ENCODE data around the gene GOLGA6A.
"Not testable (repeated sequence)": the region's sequence is repeated elsewhere in the genome, so short reads cannot be mapped to it uniquely, and the experiment has no call there.

Gene GOLGA6A

DNA sequence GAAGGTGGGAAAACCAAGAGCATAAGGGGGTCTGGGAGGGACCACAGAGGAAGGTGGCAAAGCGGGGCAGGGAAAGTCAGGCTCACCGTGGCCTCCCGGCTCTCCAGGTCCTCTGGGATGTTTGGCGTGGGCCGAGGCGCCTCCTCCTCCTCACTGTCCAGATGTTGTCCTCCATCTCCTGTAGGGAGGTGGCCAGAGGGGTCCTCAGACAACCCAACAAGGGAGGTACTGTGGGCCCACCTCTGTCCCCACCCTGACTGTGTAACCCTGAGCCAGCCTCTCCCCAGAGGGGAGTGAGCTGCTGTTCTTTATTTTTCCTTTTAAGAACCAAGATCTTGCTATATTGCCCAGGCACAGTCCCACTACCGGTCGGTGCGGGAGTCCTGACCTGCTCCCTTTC, 10.2 kb downstream of the GOLGA6A start:
- H3K4me3 Mint-ChIP-seq; H3K27ac Mint-ChIP-seq; ATAC-seq (replicated peaks); H3K36me3 Mint-ChIP-seq; DNase-seq; H3K9me3 Mint-ChIP-seq; H3K4me1 Mint-ChIP-seq: not testable (repeated sequence)
- H3K27me3 Mint-ChIP-seq = peaks cover 4 to 12% of the 10 kb centered on the region in 2 donors

DNA sequence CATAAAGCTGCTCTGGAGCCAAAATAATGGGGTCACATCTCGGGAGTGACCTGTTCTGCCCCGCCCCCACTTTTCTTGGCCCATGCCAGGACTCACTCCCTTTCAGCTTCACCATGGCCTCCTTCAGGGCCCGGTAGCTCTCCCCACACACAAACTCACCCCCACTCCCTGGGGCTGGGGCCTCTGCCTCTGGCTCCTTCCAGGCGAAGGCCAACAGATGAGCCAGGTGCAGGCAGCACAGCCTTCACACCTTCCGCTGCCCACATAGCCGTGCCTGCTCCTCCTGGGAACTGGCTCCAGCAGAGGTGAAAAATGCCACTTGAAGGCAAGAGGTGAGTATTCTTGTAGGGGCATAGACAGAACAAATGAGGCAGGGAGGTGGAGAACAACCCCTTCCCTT, 10.7 kb downstream of the GOLGA6A start:
- H3K4me1 Mint-ChIP-seq, H3K27ac Mint-ChIP-seq, H3K4me3 Mint-ChIP-seq: not testable (repeated sequence)

DNA sequence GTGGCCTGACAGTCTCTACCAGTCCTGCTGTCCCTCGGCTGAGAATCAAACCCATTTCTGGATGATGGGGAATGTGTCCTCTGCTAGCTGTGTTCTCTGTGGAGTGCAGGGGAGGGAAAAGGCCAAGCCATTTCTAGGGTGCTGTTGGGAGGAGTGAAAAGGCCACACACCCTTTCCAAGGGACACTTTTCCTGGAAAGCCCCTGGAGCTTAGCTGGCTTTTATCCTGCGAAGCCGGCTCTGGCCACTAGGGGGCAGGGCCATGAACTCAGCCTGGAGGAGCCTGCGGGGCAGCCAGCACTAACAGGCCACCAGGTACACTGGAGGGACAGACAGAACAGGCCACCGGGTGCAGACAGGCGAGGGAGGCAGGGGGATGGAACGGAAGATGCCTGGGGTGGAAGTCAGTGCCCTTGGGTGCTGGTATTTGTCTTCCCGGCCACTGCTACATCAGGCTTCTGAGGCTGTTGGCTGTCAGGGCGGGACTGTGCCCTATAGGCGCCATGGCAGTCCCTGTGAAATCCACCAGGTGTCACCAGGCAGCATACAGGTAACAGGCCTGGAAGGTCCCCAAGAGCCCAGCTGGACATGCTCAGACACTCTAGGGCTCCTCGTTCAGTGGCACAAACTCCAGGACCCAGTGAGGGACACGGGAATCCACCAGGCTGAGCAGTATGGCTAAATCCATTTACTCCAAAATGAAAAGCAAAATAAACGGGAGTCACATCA, 16.5 kb downstream of the GOLGA6A start:
- DNase-seq, H3K9me3 Mint-ChIP-seq, H3K27ac Mint-ChIP-seq, H3K36me3 Mint-ChIP-seq, H3K4me1 Mint-ChIP-seq: not testable (repeated sequence)
- H3K4me3 Mint-ChIP-seq = peak overlapping the region in 1 of 2 donors; percentile 30
- peak; percentile 94 to 97 for ATAC-seq (replicated peaks)
- peaks cover 6 to 10% of the 10 kb centered on the region in 2 donors for H3K27me3 Mint-ChIP-seq

More for the DNA sequence above, 10.7 kb downstream of the GOLGA6A start:
- H3K36me3 Mint-ChIP-seq; H3K9me3 Mint-ChIP-seq; DNase-seq; ATAC-seq (replicated peaks): not testable (repeated sequence)
- peaks cover 4 to 12% of the 10 kb centered on the region in 2 donors for H3K27me3 Mint-ChIP-seq

DNA sequence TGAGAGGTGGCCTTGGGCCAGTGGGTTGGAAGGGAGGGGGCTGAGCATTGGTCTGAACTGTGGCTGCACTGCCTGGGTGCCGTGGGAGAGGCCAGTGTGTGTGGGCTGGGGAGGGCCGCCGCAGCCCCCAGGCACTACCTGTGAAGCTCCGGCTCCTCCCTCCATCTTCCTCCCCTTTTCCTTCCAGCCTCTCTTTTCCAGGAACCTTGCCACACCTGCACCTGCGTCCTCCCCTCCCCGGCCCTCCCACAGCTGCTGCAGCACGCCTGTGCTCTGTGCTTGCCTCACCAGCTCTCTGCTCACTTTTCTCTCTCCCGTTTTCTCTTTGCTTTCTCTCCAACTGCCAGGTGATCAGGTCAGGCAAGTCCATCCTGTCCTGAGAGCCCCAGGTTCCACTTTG, 17.5 kb downstream of the GOLGA6A start:
- not testable (repeated sequence) for DNase-seq; H3K4me1 Mint-ChIP-seq; H3K36me3 Mint-ChIP-seq; ATAC-seq (replicated peaks); H3K4me3 Mint-ChIP-seq; H3K9me3 Mint-ChIP-seq; H3K27ac Mint-ChIP-seq
- peaks cover 6 to 10% of the 10 kb centered on the region in 2 donors for H3K27me3 Mint-ChIP-seq

DNA sequence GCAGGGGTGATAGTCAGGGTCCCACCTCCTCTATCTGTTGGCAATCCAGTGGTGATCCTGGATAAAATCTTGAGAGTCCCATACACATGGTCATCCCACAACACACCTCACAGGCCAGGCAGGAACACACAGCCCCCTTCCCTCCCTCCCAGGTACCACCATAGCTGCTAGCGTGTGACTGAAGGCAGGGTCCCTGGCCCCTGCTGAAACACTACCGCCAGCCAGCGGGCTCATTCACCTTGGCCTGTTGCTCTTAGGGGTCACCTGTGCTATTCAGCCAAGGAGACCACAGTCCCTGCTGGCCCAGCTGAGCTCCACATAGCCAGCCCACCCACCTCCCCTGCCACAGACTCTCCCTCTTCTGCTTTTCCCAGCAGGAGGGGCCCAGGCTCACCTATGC, 18.2 kb downstream of the GOLGA6A start:
- not testable (repeated sequence) for H3K27ac Mint-ChIP-seq; ATAC-seq (replicated peaks); H3K9me3 Mint-ChIP-seq; H3K4me1 Mint-ChIP-seq; DNase-seq; H3K4me3 Mint-ChIP-seq; H3K36me3 Mint-ChIP-seq
- peaks cover 6 to 14% of the 10 kb centered on the region in 2 donors for H3K27me3 Mint-ChIP-seq

DNA sequence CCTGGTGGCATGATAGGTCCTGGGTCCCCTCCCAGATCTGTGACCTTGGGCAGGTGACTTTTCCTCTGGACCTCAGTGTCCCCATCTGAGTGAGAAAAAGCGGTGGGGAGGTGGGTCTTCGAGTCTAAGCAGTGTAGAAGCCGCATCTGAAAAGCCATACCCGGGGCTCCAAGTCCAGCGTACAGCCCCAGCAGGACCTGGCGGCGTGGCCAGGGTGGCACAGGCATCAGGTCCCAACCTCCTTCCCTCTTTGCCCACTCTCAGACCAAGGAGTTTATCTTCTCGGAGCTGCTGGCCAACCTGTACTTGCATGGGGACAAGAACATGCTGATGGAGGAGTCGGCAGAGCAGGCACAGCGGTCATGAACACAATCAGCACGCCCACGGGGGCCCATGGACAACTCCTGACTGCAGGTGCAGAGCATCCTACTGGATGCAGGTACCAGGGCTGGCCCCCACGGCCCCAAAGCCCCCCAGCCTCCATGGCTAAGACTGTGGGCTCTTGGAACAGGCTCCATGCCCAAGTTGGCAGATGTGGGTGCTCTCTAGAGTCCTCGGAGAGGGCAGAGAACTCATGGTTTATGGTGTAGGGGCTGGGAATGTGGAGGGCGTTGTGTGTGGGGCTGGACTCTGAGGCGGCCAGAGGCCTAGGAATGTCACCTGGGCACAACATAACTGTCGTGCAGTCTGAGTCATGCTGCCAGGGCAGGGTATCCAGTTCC, 18.8 kb downstream of the GOLGA6A start:
- peaks cover 6 to 17% of the 10 kb centered on the region in 2 donors for H3K27me3 Mint-ChIP-seq
- not testable (repeated sequence) for H3K4me3 Mint-ChIP-seq; H3K9me3 Mint-ChIP-seq; DNase-seq; H3K4me1 Mint-ChIP-seq; ATAC-seq (replicated peaks); H3K36me3 Mint-ChIP-seq; H3K27ac Mint-ChIP-seq

DNA sequence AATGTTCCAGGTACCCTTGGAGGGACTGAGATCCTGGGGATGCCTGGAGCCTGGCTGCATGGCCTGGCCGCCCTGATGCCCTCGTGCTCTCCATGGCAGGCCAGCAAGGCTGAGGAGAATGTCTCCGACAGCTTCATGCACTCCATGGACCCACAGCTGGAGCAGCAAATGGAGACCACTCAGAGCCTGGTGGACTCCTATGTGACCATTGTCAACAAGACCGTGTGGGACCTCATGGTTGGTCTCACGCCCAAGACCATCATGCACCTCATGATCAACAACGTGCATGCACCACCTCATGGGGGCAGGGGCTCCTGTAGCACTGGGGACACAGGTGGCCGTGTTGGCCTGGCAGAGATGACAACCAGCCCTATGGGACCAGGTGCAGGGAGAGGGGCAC, 19.7 kb downstream of the GOLGA6A start:
- Mint-ChIP-seq H3K27ac (no peak overlapping the region), H3K36me3 (peaks cover 5 to 10% of the 10 kb centered on the region in 2 donors), H3K4me1 (no peaks in the 10 kb centered on the region), H3K9me3 (no peaks in the 10 kb centered on the region), H3K4me3 (no peak overlapping the region), H3K27me3 (peaks cover 6 to 17% of the 10 kb centered on the region in 2 donors)
- no peak for ATAC-seq (replicated peaks)
- DNase-seq = no peak

DNA sequence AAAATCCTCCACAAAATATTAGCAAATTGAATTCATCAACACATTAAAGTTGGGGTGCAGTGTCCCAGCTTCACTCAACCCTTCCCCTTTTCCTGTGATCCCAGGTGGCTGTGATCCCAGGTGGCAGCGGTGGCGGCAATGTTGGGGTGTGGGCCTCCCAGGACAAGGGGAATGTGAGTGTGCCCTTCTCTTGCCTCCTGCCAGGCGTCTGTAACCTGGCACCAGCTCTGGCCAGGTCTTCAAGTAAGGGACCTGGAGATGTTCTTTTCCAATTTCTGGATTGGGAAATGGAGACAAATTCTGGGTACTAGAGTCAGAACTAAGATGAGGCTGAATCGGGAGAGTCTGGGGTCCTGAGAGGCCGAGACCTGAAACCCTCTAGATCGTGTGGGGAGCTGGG, 20.1 kb downstream of the GOLGA6A start:
- Mint-ChIP-seq H3K36me3 (peaks cover 5 to 10% of the 10 kb centered on the region in 2 donors), H3K4me3 (no peak overlapping the region), H3K27me3 (peaks cover 6 to 17% of the 10 kb centered on the region in 2 donors)

DNA sequence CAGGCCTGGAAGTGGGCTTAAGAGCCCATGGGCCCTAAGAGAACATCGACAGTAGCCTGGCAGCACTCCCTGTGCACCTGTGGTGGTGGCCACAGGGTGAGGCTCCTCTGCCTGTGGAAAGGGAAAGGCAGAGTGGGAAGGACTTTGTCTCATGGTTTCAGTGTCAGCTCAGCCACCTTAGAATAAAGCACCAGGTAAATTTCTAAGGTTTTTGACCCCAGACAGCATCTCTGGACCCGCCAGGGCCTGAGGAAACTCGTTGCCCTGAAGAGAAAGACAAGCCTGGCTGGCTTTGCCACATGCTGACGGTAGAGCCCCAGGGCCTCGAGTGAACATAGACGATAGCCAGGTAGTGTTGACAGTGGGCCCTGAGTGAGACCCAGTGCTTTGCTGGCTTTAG, 22.1 kb downstream of the GOLGA6A start:
- no peaks in the 10 kb centered on the region for H3K9me3 Mint-ChIP-seq
- DNase-seq (no peak), ATAC-seq (replicated peaks) (no peak)
- H3K4me3 Mint-ChIP-seq = no peak overlapping the region
- peaks cover 7 to 13% of the 10 kb centered on the region in 2 donors for H3K36me3 Mint-ChIP-seq
- peaks cover 6 to 15% of the 10 kb centered on the region in 2 donors for H3K27me3 Mint-ChIP-seq
- H3K4me1 Mint-ChIP-seq = no peaks in the 10 kb centered on the region
- H3K27ac Mint-ChIP-seq = no peak overlapping the region

More for the DNA sequence above, 20.1 kb downstream of the GOLGA6A start:
- H3K9me3 Mint-ChIP-seq = no peaks in the 10 kb centered on the region
- H3K27ac Mint-ChIP-seq = no peak overlapping the region
- no peaks in the 10 kb centered on the region for H3K4me1 Mint-ChIP-seq
- no peak for DNase-seq
- no peak for ATAC-seq (replicated peaks)

DNA sequence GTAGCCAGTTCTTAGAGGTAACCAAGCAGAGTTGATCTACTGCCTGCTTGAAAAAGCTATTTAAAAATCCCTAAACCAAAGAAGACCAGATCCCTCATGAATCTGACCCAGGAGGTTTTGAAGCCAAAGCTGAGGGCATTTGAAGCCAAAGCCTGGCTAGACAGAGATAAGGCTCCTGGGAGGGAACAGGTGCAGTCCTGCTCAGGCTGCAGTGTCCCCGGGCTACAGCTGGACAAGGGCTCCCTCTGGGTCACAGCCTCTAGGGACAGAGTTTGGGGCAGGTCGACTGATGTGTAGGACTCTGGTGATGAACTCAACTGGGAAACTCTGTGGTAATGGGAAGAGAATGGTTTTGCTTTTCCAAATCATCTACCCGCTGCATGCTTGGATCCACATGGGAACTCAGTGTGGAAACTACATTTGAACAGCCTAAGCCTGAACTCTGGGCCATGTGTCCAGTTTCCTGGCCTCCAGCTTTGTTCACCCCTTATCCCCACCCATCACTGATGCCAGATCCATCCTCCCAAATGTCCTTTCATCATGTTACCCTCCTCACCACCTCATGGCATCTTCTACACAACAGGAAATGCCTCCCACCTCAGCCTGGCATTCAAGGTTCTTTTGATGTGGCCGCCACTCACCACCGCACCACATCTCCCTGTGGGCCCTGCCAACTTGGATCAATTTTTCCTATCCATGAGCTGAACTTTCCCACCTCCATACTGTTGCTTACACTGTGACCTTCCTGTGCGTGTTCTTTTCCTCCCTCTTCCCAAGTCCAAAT, 23.1 kb downstream of the GOLGA6A start:
- H3K36me3 Mint-ChIP-seq = peaks cover 7 to 13% of the 10 kb centered on the region in 2 donors
- H3K4me1 Mint-ChIP-seq; H3K4me3 Mint-ChIP-seq; H3K27ac Mint-ChIP-seq; H3K27me3 Mint-ChIP-seq; H3K9me3 Mint-ChIP-seq; DNase-seq; ATAC-seq (replicated peaks): not testable (repeated sequence)

DNA sequence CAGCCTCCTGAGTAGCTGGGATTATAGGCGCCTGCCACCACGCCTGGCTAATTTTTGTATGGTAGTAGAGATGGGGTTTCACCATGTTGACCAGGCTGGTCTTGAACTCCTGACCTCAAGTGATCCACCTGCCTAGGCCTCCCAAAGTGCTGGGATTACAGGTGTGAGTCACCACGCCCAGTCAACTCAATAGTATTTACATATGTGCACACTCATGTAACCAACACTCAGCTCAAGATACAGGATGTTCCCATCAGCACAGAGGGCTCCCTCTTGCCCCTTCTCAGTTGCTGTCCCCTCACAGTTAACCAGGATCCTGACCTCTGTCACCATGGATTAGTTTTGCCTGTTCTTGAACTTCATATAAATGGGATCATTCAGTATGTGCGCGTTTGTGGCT, 26.0 kb downstream of the GOLGA6A start:
- not testable (repeated sequence) for DNase-seq; H3K27ac Mint-ChIP-seq; H3K27me3 Mint-ChIP-seq; H3K9me3 Mint-ChIP-seq; H3K4me3 Mint-ChIP-seq; ATAC-seq (replicated peaks)
- peaks cover 7 to 13% of the 10 kb centered on the region in 2 donors for H3K36me3 Mint-ChIP-seq
- peaks cover 5 to 15% of the 10 kb centered on the region in 2 donors for H3K4me1 Mint-ChIP-seq

DNA sequence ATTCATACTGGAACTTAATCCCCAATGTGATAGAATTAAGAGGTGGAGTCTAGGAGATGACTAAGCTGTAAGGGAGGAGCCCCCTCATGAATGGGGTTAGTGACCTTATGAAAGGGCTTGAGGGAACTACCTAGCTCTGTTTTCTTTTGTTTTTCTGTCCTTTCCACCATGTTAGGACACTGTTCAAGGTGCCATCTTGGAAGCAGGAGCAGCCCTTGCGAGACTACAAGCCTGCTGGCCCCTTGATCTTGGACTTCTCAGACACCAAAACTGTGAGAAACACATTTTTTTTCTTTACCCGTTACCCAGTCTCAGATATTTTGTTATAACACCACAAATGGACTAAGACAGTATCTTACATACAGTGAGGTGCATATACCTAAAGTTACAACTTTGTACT, 26.5 kb downstream of the GOLGA6A start:
- no peak overlapping the region for H3K4me3 Mint-ChIP-seq
- H3K36me3 Mint-ChIP-seq = peaks cover 7 to 13% of the 10 kb centered on the region in 2 donors
- H3K27me3 Mint-ChIP-seq = peaks cover 0 to 7% of the 10 kb centered on the region in 2 donors
- peaks cover 5 to 15% of the 10 kb centered on the region in 2 donors for H3K4me1 Mint-ChIP-seq
- DNase-seq (no peak), ATAC-seq (replicated peaks) (no peak)
- no peaks in the 10 kb centered on the region for H3K9me3 Mint-ChIP-seq
- no peak overlapping the region for H3K27ac Mint-ChIP-seq

DNA sequence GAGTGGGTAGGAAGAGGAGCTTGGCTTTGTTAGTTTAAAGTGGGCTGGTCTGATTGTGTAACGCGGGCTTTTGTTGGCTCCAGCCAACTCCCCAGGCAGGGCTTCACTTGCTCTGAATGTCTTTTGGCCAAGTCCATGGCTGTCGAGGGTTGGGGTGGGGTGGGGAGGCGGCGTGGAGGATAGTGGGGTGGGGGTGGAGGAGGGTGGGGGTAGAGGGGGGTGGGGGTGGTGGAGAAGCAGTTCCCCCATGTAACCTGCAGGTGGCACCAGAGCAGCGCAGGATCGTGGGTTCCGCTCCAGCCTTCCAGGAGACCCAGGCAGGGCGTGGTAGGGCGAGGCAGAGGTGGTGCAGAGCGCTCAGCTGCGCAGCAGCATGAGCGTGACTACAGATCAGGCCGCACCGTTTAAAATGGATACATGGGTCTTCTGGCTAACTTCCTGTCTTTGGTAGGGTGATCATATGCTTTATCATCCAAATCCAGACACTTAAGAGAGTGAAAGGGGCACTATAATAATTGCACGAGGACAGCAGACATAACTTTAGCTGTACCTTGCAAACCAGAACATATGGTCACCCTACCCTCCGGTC, 28.3 kb downstream of the GOLGA6A start:
- H3K27me3 Mint-ChIP-seq = peaks cover 0 to under 1% of the 10 kb centered on the region in 2 donors
- DNase-seq = peak; percentile 26
- no peaks in the 10 kb centered on the region for H3K9me3 Mint-ChIP-seq
- peaks cover 2 to 7% of the 10 kb centered on the region in 2 donors for H3K36me3 Mint-ChIP-seq
- H3K27ac Mint-ChIP-seq = no peak overlapping the region
- peaks cover 5 to 15% of the 10 kb centered on the region in 2 donors for H3K4me1 Mint-ChIP-seq
- peak overlapping the region; percentile 47 to 52 for H3K4me3 Mint-ChIP-seq
- peak; percentile 96 to 98 for ATAC-seq (replicated peaks)

DNA sequence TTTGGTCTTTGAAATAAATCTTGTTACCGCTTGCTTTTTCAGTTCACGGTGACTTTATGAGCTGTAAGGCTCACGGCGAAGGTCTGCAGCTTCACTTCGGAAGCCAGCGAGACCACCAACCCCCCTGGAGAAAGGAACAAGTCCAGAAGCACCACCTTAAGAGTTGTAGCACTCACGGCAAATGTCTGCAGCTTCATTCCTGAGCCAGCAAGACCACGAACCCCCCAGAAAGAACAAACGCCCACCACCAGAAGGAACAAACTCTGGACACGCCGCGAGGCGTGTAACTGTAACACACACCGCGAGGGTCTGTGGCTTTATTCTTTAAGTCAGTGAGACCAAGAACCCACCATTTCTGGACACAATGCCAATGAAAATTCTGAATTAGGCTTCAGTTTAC, 28.8 kb downstream of the GOLGA6A start:
- peaks cover 2 to 7% of the 10 kb centered on the region in 2 donors for H3K36me3 Mint-ChIP-seq
- no peak overlapping the region for H3K4me3 Mint-ChIP-seq
- H3K27ac Mint-ChIP-seq = no peak overlapping the region

More for the DNA sequence above, 28.8 kb downstream of the GOLGA6A start:
- ATAC-seq (replicated peaks) = no peak
- no peak for DNase-seq
- no peaks in the 10 kb centered on the region for H3K9me3 Mint-ChIP-seq
- H3K4me1 Mint-ChIP-seq = peaks cover 5 to 15% of the 10 kb centered on the region in 2 donors
- no peaks in the 10 kb centered on the region for H3K27me3 Mint-ChIP-seq
